ENCODE measurements around the gene STIM2.

GRCh38 chr4:26938516-26938915 is 77.9 kb downstream of the STIM2 start:
- no peak for TF ChIP-seq POLR2AphosphoS5 (IDR thresholded peaks at IDR 0.05; ENCODE audit: low read depth, low read length)
- no peak for TF ChIP-seq POLR2A (IDR thresholded peaks at IDR 0.05; ENCODE audit: low read depth, low read length)
- TF ChIP-seq TAF1 (IDR thresholded peaks at IDR 0.05; ENCODE audit: low read depth, low read length): no peak
- no peak for TF ChIP-seq SPI1 (IDR thresholded peaks at IDR 0.05; ENCODE audit: low read depth, low read length)

All from GM12891 (cell line).